ENCODE results near the gene DPYSL5.

DPYSL5 gene

GRCh38 chr2:26978061-26978596 lies 130.2 kb downstream of the DPYSL5 start:
- Histone ChIP-seq H2BK5ac (ENCODE audit: low read depth, low read length, poor library complexity) (no peak overlapping the region), H3K4me2 (ENCODE audit: low read length) (no peak overlapping the region), H2BK120ac (ENCODE audit: insufficient read depth, low read length, poor library complexity) (no peak overlapping the region), H3K36me3 (ENCODE audit: control insufficient read depth in 1 of 2, insufficient read depth in 2 of 2, low read length in 2 of 2) (no peaks in the 10 kb centered on the region), H2AFZ (ENCODE audit: insufficient read depth, low read length, poor library complexity) (no peak overlapping the region), H4K12ac (ENCODE audit: low read depth, low read length) (no peak overlapping the region), H3K27me3 (ENCODE audit: insufficient read depth, low read length) (no peaks in the 10 kb centered on the region), H3K18ac (ENCODE audit: low read length) (no peak overlapping the region), H3K79me2 (ENCODE audit: control insufficient read depth, insufficient read depth, low read length, poor library complexity) (no peaks in the 10 kb centered on the region), H3K4me3 (ENCODE audit: low read depth, low read length) (no peak overlapping the region), H3K4me1 (ENCODE audit: control insufficient read depth in 1 of 2, insufficient read depth in 2 of 2, low read length in 2 of 2) (peaks cover 0 to 3% of the 10 kb centered on the region in 2 experiments), H2BK12ac (ENCODE audit: low read length) (no peak overlapping the region), H4K91ac (ENCODE audit: low read depth, low read length) (no peak overlapping the region), H3K4ac (ENCODE audit: low read depth, low read length) (no peak overlapping the region), H3K14ac (ENCODE audit: low read length) (no peak overlapping the region), H2AK5ac (ENCODE audit: low read length) (no peak overlapping the region), H3K27ac (ENCODE audit: low read depth, low read length) (no peak overlapping the region), H3K23ac (ENCODE audit: low read length) (no peak overlapping the region), H3K9ac (ENCODE audit: low read length) (no peak overlapping the region), H4K8ac (ENCODE audit: low read depth, low read length) (no peak overlapping the region), H3K9me3 (ENCODE audit: insufficient read depth, low read depth, low read length) (no peaks in the 10 kb centered on the region), H3K79me1 (ENCODE audit: low read length) (no peaks in the 10 kb centered on the region)
- no peak for DNase-seq
- no CpG with 5 or more reads among the region's 4 CpGs for WGBS (ENCODE audit: extremely low coverage, insufficient coverage, insufficient read length)

DNA sequence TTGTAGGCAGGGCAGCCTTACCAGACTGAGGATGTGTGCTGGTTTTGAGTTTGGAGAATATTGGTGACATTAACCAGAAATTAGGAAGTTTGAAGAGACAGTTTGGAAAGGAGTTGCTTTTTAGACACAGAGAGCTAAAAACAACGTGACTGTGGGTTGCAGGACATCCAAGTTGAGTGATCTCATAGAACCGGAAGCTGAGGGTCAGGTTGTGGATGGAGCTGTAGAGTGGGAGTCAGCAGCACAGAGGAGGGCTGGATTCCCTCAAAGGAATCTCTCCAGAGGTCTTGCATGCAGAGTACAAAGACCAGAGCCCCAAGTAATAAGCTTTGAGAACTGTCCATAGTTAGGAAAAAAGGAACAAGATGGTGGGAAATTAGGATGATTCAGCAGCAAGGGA lies 131.8 kb downstream of the DPYSL5 start:
- DNase-seq: no peak
- Histone ChIP-seq H2AFZ (ENCODE audit: insufficient read depth, low read length, poor library complexity) (no peak overlapping the region), H3K27ac (ENCODE audit: low read depth, low read length) (no peak overlapping the region), H3K36me3 (ENCODE audit: control insufficient read depth in 1 of 2, insufficient read depth in 2 of 2, low read length in 2 of 2) (no peaks in the 10 kb centered on the region), H3K79me2 (ENCODE audit: control insufficient read depth, insufficient read depth, low read length, poor library complexity) (no peaks in the 10 kb centered on the region), H3K18ac (ENCODE audit: low read length) (no peak overlapping the region), H4K91ac (ENCODE audit: low read depth, low read length) (no peak overlapping the region), H2AK5ac (ENCODE audit: low read length) (no peak overlapping the region), H3K9me3 (ENCODE audit: insufficient read depth, low read depth, low read length) (no peaks in the 10 kb centered on the region), H3K14ac (ENCODE audit: low read length) (no peak overlapping the region), H2BK120ac (ENCODE audit: insufficient read depth, low read length, poor library complexity) (no peak overlapping the region), H3K4me3 (ENCODE audit: low read depth, low read length) (no peak overlapping the region), H4K8ac (ENCODE audit: low read depth, low read length) (no peak overlapping the region), H3K9ac (ENCODE audit: low read length) (no peak overlapping the region), H2BK5ac (ENCODE audit: low read depth, low read length, poor library complexity) (no peak overlapping the region), H3K27me3 (ENCODE audit: insufficient read depth, low read length) (no peaks in the 10 kb centered on the region), H4K12ac (ENCODE audit: low read depth, low read length) (no peak overlapping the region), H3K4me2 (ENCODE audit: low read length) (no peak overlapping the region), H3K23ac (ENCODE audit: low read length) (no peak overlapping the region), H3K4ac (ENCODE audit: low read depth, low read length) (no peak overlapping the region), H3K79me1 (ENCODE audit: low read length) (no peaks in the 10 kb centered on the region), H3K4me1 (ENCODE audit: control insufficient read depth in 1 of 2, insufficient read depth in 2 of 2, low read length in 2 of 2) (peaks cover 0 to 3% of the 10 kb centered on the region in 2 experiments), H2BK12ac (ENCODE audit: low read length) (no peak overlapping the region)
- no CpG with 5 or more reads among the region's 2 CpGs for whole genome bisulfite sequencing (ENCODE audit: extremely low coverage, insufficient coverage, insufficient read length)

DNA sequence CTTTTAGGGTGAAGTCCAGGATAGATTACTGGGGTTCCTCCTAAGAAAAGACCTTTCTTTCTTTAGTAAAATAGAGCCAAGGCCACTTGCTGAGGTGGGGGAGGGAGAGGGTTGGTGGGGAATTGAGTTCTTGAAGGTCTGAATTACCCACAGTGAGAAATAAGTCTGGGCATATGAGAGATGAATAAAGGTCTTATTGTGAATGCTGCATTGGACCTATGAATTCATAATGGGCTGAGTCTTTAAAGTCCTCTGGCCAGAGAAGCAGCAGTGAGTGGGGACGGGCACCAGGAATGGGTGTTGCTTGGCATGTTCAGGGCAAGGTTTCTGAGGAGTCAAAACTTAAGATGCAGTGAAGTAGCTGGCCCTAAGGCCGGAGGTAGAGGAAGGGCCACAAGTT lies 133.0 kb downstream of the DPYSL5 start:
- H3K4me2 ChIP-seq (ENCODE audit: low read length): no peak overlapping the region
- H3K9me3 ChIP-seq (ENCODE audit: insufficient read depth, low read depth, low read length): peaks cover 1% of the 10 kb centered on the region
- H3K18ac ChIP-seq (ENCODE audit: low read length): no peak overlapping the region
- H4K91ac ChIP-seq (ENCODE audit: low read depth, low read length): no peak overlapping the region
- no peaks in the 10 kb centered on the region for H3K79me2 ChIP-seq (ENCODE audit: control insufficient read depth, insufficient read depth, low read length, poor library complexity)
- no peak overlapping the region for H2BK120ac ChIP-seq (ENCODE audit: insufficient read depth, low read length, poor library complexity)
- H3K14ac ChIP-seq (ENCODE audit: low read length): no peak overlapping the region
- H3K36me3 ChIP-seq (ENCODE audit: control insufficient read depth in 1 of 2, insufficient read depth in 2 of 2, low read length in 2 of 2): no peaks in the 10 kb centered on the region
- H2BK5ac ChIP-seq (ENCODE audit: low read depth, low read length, poor library complexity): no peak overlapping the region
- H3K4me1 ChIP-seq (ENCODE audit: control insufficient read depth in 1 of 2, insufficient read depth in 2 of 2, low read length in 2 of 2): peaks cover 0 to 3% of the 10 kb centered on the region in 2 experiments
- H3K27ac ChIP-seq (ENCODE audit: low read depth, low read length): no peak overlapping the region
- no peak overlapping the region for H3K9ac ChIP-seq (ENCODE audit: low read length)
- H4K12ac ChIP-seq (ENCODE audit: low read depth, low read length): no peak overlapping the region
- H3K23ac ChIP-seq (ENCODE audit: low read length): no peak overlapping the region
- peaks cover 2% of the 10 kb centered on the region for H3K27me3 ChIP-seq (ENCODE audit: insufficient read depth, low read length)
- H4K8ac ChIP-seq (ENCODE audit: low read depth, low read length): no peak overlapping the region
- no peak overlapping the region for H2BK12ac ChIP-seq (ENCODE audit: low read length)
- H3K4ac ChIP-seq (ENCODE audit: low read depth, low read length): no peak overlapping the region
- no peak overlapping the region for H2AK5ac ChIP-seq (ENCODE audit: low read length)
- H3K79me1 ChIP-seq (ENCODE audit: low read length): no peaks in the 10 kb centered on the region
- H3K4me3 ChIP-seq (ENCODE audit: low read depth, low read length): no peak overlapping the region
- WGBS (ENCODE audit: extremely low coverage, insufficient coverage, insufficient read length): no CpG with 5 or more reads among the region's 2 CpGs
- DNase-seq: no peak
- no peak overlapping the region for H2AFZ ChIP-seq (ENCODE audit: insufficient read depth, low read length, poor library complexity)

DNA sequence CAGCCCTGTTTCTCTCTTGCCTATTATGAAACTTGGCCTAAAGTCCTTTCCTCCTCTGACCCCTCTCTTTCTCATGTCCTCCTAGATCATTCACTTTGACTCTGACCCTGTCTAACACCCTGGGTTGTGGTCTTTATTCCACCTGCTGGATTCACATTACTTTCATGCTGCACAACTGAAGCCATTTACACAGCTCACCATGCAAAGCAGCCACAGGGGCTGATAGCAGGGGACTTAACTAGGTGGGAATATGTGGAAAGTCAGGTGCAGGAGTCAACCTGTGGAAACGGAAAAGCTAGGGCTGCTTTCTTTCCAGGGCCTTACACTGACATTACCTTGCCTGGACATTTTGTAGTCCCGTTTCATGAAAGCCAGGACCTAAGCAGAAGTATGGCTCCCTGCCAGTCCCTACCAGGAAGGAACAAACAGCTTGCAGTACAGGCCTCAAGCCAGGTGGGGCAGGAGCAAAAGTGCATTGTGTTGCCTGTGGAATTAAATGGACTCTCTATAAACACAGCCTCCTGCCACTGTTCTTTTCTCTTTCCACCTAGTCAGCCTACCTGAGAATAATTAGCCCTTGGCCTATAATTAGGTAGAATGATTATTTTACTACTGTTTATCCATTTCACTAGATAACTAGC lies 134.3 kb downstream of the DPYSL5 start:
- WGBS (ENCODE audit: extremely low coverage, insufficient coverage, insufficient read length): no CpG with 5 or more reads among the region's 2 CpGs
- Histone ChIP-seq H3K9me3 (ENCODE audit: insufficient read depth, low read depth, low read length) (peaks cover 1% of the 10 kb centered on the region), H3K4me2 (ENCODE audit: low read length) (no peak overlapping the region), H4K8ac (ENCODE audit: low read depth, low read length) (no peak overlapping the region), H4K91ac (ENCODE audit: low read depth, low read length) (no peak overlapping the region), H2BK12ac (ENCODE audit: low read length) (no peak overlapping the region), H3K18ac (ENCODE audit: low read length) (no peak overlapping the region), H3K27me3 (ENCODE audit: insufficient read depth, low read length) (peaks cover 2% of the 10 kb centered on the region), H2AK5ac (ENCODE audit: low read length) (no peak overlapping the region), H3K4ac (ENCODE audit: low read depth, low read length) (no peak overlapping the region), H2AFZ (ENCODE audit: insufficient read depth, low read length, poor library complexity) (no peak overlapping the region), H3K9ac (ENCODE audit: low read length) (no peak overlapping the region), H3K4me3 (ENCODE audit: low read depth, low read length) (no peak overlapping the region), H2BK5ac (ENCODE audit: low read depth, low read length, poor library complexity) (no peak overlapping the region), H3K36me3 (ENCODE audit: control insufficient read depth in 1 of 2, insufficient read depth in 2 of 2, low read length in 2 of 2) (no peaks in the 10 kb centered on the region), H4K12ac (ENCODE audit: low read depth, low read length) (no peak overlapping the region), H3K79me1 (ENCODE audit: low read length) (no peaks in the 10 kb centered on the region), H3K79me2 (ENCODE audit: control insufficient read depth, insufficient read depth, low read length, poor library complexity) (no peaks in the 10 kb centered on the region), H3K27ac (ENCODE audit: low read depth, low read length) (no peak overlapping the region), H3K23ac (ENCODE audit: low read length) (no peak overlapping the region), H2BK120ac (ENCODE audit: insufficient read depth, low read length, poor library complexity) (no peak overlapping the region), H3K14ac (ENCODE audit: low read length) (no peak overlapping the region), H3K4me1 (ENCODE audit: control insufficient read depth in 1 of 2, insufficient read depth in 2 of 2, low read length in 2 of 2) (peaks cover 0 to 3% of the 10 kb centered on the region in 2 experiments)
- peak in 1 of 2 donors; percentile 36 for DNase-seq

Data from trophoblast cell (in vitro differentiated cells and primary cell).